CD14-positive monocyte (primary cell): Measurements from ENCODE around the gene GRWD1. TPM values are rescaled to one million over a fixed set of nuclear protein-coding genes. Genes with fewer than 3 reads are reported as not detected.
"Not testable (repeated sequence)": the region's sequence is repeated elsewhere in the genome, so short reads cannot be mapped to it uniquely, and the experiment has no call there.

ENCODE experiments used
- DNase-seq, 3 donors: peaks; one replicate each; pipeline ENCODE4 v3.0.0-alpha.2; 2011 to 2022
- H2AFZ ChIP-seq: 2 replicates; pipeline ENCODE4 v1.6.0; 2012; ENCODE audit warnings: mild to moderate bottlenecking, low read depth, low read length, inconsistent platforms; ENCODE audit not compliant: insufficient read depth, poor library complexity, severe bottlenecking
- H3K27ac ChIP-seq, 2 donors: 1 replicate in 1 of 2; 2 replicates in 1 of 2; pipeline ENCODE4 v1.5.1; 2012 to 2013; ENCODE audit warnings: low read length in 2 of 2, control low read depth in 1 of 2, inconsistent platforms in 1 of 2, low read depth in 1 of 2, mild to moderate bottlenecking in 1 of 2
- H3K27me3 ChIP-seq, 2 donors: one replicate each; pipeline versions ENCODE4 v1.6.0 to v1.6.1; 2011 to 2013; ENCODE audit warnings: low read length in 2 of 2; ENCODE audit not compliant: control insufficient read depth in 2 of 2, insufficient read depth in 2 of 2
- H3K36me3 ChIP-seq, 2 donors: replicated peaks in 1 of 2; 1 replicate in 1 of 2; 2 replicates in 1 of 2; pipeline versions ENCODE4 v1.5.1 to v1.6.1; 2012 to 2013; ENCODE audit warnings: low read length in 2 of 2, control low read depth in 1 of 2, inconsistent platforms in 1 of 2, mild to moderate bottlenecking in 1 of 2; ENCODE audit not compliant: insufficient read depth in 2 of 2, control insufficient read depth in 1 of 2
- H3K4me1 ChIP-seq, 2 donors: 1 replicate in 1 of 2; 2 replicates in 1 of 2; pipeline versions ENCODE4 v1.5.1 to v1.6.1; 2012 to 2013; ENCODE audit warnings: low read length in 2 of 2, control low read depth in 1 of 2, inconsistent platforms in 1 of 2, mild to moderate bottlenecking in 1 of 2, moderate library complexity in 1 of 2; ENCODE audit not compliant: insufficient read depth in 2 of 2, control insufficient read depth in 1 of 2
- H3K4me2 ChIP-seq: replicated peaks from 2 replicates; pipeline ENCODE3; 2012; ENCODE audit warnings: low read length, moderate library complexity, mild to moderate bottlenecking; ENCODE audit not compliant: poor library complexity, severe bottlenecking; ENCODE audit errors: extremely low read depth
- H3K4me3 ChIP-seq, 3 experiments: fragments of 200-600 bp in 1 of 3; sonication (generic) in 1 of 3; replicated peaks in 1 of 3; 1 replicate in 2 of 3; 2 replicates in 1 of 3; pipeline ENCODE4 v1.5.1; 2011 to 2013; ENCODE audit warnings: low read length in 3 of 3, mild to moderate bottlenecking in 3 of 3, control low read depth in 2 of 3, low read depth in 2 of 3, inconsistent platforms in 1 of 3, moderate library complexity in 1 of 3
- H3K79me2 ChIP-seq: 2 replicates; pipeline ENCODE4 v1.6.0; 2012; ENCODE audit warnings: mild to moderate bottlenecking, control low read depth, inconsistent platforms, low read length, moderate library complexity; ENCODE audit not compliant: insufficient read depth
- H3K9ac ChIP-seq: 2 replicates; pipeline ENCODE4 v1.6.0; 2017; ENCODE audit warnings: low read length, mild to moderate bottlenecking; ENCODE audit not compliant: insufficient read depth, poor library complexity, severe bottlenecking
- H3K9me3 ChIP-seq, 2 donors: replicated peaks in 1 of 2; 1 replicate in 1 of 2; 2 replicates in 1 of 2; pipeline versions ENCODE4 v1.5.1 to v1.6.1; 2012 to 2013; ENCODE audit warnings: low read length in 2 of 2, control low read depth in 1 of 2; ENCODE audit not compliant: control insufficient read depth in 1 of 2, insufficient read depth in 1 of 2
- H4K20me1 ChIP-seq: 2 replicates; pipeline ENCODE4 v1.6.0; 2012; ENCODE audit warnings: mild to moderate bottlenecking, low read length, control low read depth, moderate library complexity; ENCODE audit not compliant: insufficient read depth
- H3K27ac Mint-ChIP-seq, 7 donors: one replicate each; pipeline ENCODE4 v1.8.0; 2020; ENCODE audit warnings: mild to moderate bottlenecking in 7 of 7, mixed read lengths in 7 of 7, moderate library complexity in 6 of 7, inconsistent platforms in 2 of 7
- H3K27me3 Mint-ChIP-seq, 3 donors: one replicate each; pipeline ENCODE4 v1.8.0; 2021 to 2022; ENCODE audit warnings: low read depth in 3 of 3, mild to moderate bottlenecking in 3 of 3, mixed read lengths in 3 of 3, moderate library complexity in 3 of 3, inconsistent platforms in 1 of 3
- H3K36me3 Mint-ChIP-seq, 2 donors: one replicate each; pipeline ENCODE4 v1.8.0; 2020; ENCODE audit warnings: mixed read lengths in 2 of 2, inconsistent platforms in 1 of 2, mild to moderate bottlenecking in 1 of 2
- H3K4me1 Mint-ChIP-seq: one replicate; pipeline ENCODE4 v1.8.0; 2020; ENCODE audit warnings: mild to moderate bottlenecking, mixed read lengths
- H3K4me3 Mint-ChIP-seq, 2 donors: one replicate each; pipeline ENCODE4 v1.8.0; 2020; ENCODE audit warnings: mild to moderate bottlenecking in 2 of 2, mixed read lengths in 2 of 2, moderate library complexity in 1 of 2
- H3K9me3 Mint-ChIP-seq, 7 donors: one replicate each; pipeline ENCODE4 v1.8.0; 2020 to 2022; ENCODE audit warnings: mixed read lengths in 7 of 7, mild to moderate bottlenecking in 6 of 7, moderate library complexity in 6 of 7, inconsistent platforms in 2 of 7
- WGBS: methylation state at CpG from one replicate; pipeline ENCODE4 v1.1.5; 2013; ENCODE audit warnings: missing lambda C conversion rate; ENCODE audit not compliant: insufficient coverage; 5-methylcytosine and 5-hydroxymethylcytosine counted together
- intact Hi-C, 2 donors: fragments of 100-400 bp; cut with micrococcal nuclease; formaldehyde crosslinking; loops; one replicate each; pipeline versions ENCODE4 v1.15.0 to v1.15.1; 2023
- polyA plus RNA-seq, 3 donors: library from polyadenylated mRNA; depleted of rRNA in 1 of 3; unstranded in 2 of 3; stranded (reverse) in 1 of 3; fragments of 300-500 nt in 2 of 3; fragments of >200 nt in 1 of 3; fragmentation: Illumina TruSeq in 2 of 3; gene quantifications; 1 replicate in 2 of 3; 2 replicates in 1 of 3; pipeline ENCODE4 v1.2.3, GENCODE V29; 2012 to 2021
- TF ChIP-seq, protein P1 (sequence below): fragments of 200-600 bp; IDR thresholded peaks from one replicate; pipeline ENCODE4 v1.8.0; 2022; ENCODE audit warnings: antibody characterized with exemption, mild to moderate bottlenecking

The GRWD1 gene
- polyA plus RNA-seq, 3 donors, result 3.7 to 13.9 (median 10.0) TPM

- Mint-ChIP-seq H3K27me3 (peaks cover 9 to 31% (median 24%) of the 10 kb centered on the region in 3 donors), H3K36me3 (peaks cover 3% of the 10 kb centered on the region in 2 donors), H3K4me1 (peaks cover 17% of the 10 kb centered on the region), H3K9me3 (peaks cover 0 to 3% (median 0%) of the 10 kb centered on the region in 7 donors), H3K27ac (no peak overlapping the region), H3K4me3 (peak overlapping the region in 1 of 2 donors; percentile 59)
- Histone ChIP-seq H3K9me3 (no peaks in the 10 kb centered on the region), H4K20me1 (no peaks in the 10 kb centered on the region), H3K4me2 (no peak overlapping the region), H3K9ac (no peak overlapping the region), H3K4me3 (no peak overlapping the region), H3K79me2 (no peaks in the 10 kb centered on the region), H3K36me3 (no peaks in the 10 kb centered on the region), H3K4me1 (peaks cover 15 to 17% of the 10 kb centered on the region in 2 donors), H3K27me3 (no peaks in the 10 kb centered on the region), H2AFZ (no peak overlapping the region), H3K27ac (no peak overlapping the region)
- DNase-seq, result no peak
- intact Hi-C loops, result no loop called here
- TF ChIP-seq, protein P1, sequence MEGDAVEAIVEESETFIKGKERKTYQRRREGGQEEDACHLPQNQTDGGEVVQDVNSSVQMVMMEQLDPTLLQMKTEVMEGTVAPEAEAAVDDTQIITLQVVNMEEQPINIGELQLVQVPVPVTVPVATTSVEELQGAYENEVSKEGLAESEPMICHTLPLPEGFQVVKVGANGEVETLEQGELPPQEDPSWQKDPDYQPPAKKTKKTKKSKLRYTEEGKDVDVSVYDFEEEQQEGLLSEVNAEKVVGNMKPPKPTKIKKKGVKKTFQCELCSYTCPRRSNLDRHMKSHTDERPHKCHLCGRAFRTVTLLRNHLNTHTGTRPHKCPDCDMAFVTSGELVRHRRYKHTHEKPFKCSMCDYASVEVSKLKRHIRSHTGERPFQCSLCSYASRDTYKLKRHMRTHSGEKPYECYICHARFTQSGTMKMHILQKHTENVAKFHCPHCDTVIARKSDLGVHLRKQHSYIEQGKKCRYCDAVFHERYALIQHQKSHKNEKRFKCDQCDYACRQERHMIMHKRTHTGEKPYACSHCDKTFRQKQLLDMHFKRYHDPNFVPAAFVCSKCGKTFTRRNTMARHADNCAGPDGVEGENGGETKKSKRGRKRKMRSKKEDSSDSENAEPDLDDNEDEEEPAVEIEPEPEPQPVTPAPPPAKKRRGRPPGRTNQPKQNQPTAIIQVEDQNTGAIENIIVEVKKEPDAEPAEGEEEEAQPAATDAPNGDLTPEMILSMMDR, result no peak
- WGBS, result 89% methylated on average over 6 of the region's 16 CpGs
These were observed 38.6 kb downstream of the GRWD1 start for GRCh38 chr19:48484247-48484893.

DNA sequence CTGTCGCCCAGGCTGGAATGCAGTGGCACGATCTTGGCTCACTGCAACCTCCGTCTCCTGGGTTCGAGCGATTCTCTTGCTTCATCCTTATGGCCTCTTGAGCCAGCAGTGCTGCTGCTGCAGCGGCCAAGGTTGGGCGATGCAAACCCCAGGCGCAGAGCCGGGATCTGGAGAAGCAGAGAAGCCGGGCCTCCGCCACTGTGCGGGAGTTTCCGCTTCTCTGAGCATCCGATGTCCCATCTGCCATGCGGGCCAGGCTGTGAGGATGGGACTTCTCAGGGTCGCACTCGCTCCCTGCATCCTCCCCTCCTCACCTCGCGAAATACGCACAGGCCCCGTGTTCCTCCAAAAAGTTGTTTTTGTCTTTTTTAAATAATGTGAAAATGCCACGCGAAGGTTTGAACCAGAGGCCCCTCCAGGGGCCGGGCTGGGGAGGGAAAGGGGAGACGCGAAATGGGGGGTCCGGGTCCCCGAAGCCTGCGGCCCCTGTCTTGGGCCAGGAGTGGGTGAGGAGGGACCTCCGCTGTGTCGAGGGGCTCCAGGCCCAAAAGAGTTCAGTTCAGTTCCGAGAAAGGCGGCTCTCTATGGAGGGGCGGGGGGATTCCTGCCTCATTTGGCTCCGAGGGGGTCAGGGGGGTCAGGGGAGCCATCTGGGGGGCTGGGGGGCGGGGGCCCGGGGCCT is 39.3 kb downstream of the GRWD1 start:
- H3K9me3 Mint-ChIP-seq, result peaks cover 0 to 4% (median 0%) of the 10 kb centered on the region in 7 donors
- H3K9me3 ChIP-seq, result no peaks in the 10 kb centered on the region
- H3K4me1 ChIP-seq, result peaks cover 13 to 15% of the 10 kb centered on the region in 2 donors
- TF ChIP-seq, protein P1, result no peak
- peaks cover 0 to 3% of the 10 kb centered on the region in 2 donors for H3K27me3 ChIP-seq
- H3K27me3 Mint-ChIP-seq, result peaks cover 12 to 29% (median 26%) of the 10 kb centered on the region in 3 donors
- H3K9ac ChIP-seq, result no peak overlapping the region
- no peaks in the 10 kb centered on the region for H3K79me2 ChIP-seq
- H3K4me3 ChIP-seq, result no peak overlapping the region
- H3K27ac ChIP-seq, result no peak overlapping the region
- no peak overlapping the region for H3K4me3 Mint-ChIP-seq
- intact Hi-C loops, result no loop called here
- H3K4me2 ChIP-seq, result no peak overlapping the region
- H2AFZ ChIP-seq, result no peak overlapping the region
- WGBS, result 96% methylated on average over 17 of the region's 37 CpGs
- no peak for DNase-seq
- H3K27ac Mint-ChIP-seq, result no peak overlapping the region
- H3K36me3 ChIP-seq, result no peaks in the 10 kb centered on the region
- no peaks in the 10 kb centered on the region for H3K36me3 Mint-ChIP-seq
- H4K20me1 ChIP-seq, result no peaks in the 10 kb centered on the region
- H3K4me1 Mint-ChIP-seq, result peaks cover 11% of the 10 kb centered on the region

DNA sequence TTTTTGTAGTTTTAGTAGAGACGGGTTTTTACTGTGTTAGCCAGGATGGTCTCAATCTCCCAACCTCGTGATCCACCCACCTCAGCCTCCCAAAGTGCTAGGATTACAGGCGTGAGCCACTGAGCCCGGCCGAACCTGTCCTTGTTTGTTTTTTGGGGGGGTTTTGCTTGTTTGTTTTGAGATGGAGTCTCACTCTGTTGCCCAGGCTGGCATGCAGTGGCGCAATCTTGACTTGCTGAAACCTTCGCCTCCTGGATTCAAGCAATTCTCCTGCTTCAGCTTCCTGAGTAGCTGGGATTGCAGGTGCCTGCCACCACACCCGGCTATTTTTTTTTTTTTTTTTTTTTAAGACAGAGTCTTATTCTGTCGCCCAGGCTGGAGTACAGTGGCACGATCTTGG is 40.9 kb downstream of the GRWD1 start:
- not testable (repeated sequence) for H3K4me1 Mint-ChIP-seq
- peaks cover 10 to 12% of the 10 kb centered on the region in 2 donors for H3K4me1 ChIP-seq

More for the DNA sequence above, 40.9 kb downstream of the GRWD1 start:
- H3K27ac ChIP-seq, DNase-seq, H3K36me3 ChIP-seq, H4K20me1 ChIP-seq, H2AFZ ChIP-seq, H3K79me2 ChIP-seq, H3K4me3 ChIP-seq, H3K9ac ChIP-seq, H3K4me2 ChIP-seq, intact Hi-C loops, H3K4me3 Mint-ChIP-seq, H3K27ac Mint-ChIP-seq, H3K9me3 ChIP-seq, H3K36me3 Mint-ChIP-seq: not testable (repeated sequence)
- H3K27me3 Mint-ChIP-seq, result peaks cover 25 to 35% (median 31%) of the 10 kb centered on the region in 3 donors
- peaks cover 0 to 15% (median 7%) of the 10 kb centered on the region in 7 donors for H3K9me3 Mint-ChIP-seq
- WGBS, result no CpG with 5 or more reads among the region's 10 CpGs
- peaks cover 6 to 18% of the 10 kb centered on the region in 2 donors for H3K27me3 ChIP-seq
